Activated naive CD8-positive, alpha-beta T cell treated with anti-CD3 and anti-CD28 coated beads, Interleukin-2, amount 50 U/mL, for 24 hours (primary cell): Measurements from ENCODE around the gene PRUNE2.

Experiments
- ATAC-seq: fragments of 150-1000 bp; cut with Tn5 transposase; one replicate; pipeline ENCODE4 v1.10.0; 2021
- DNase-seq: peaks from one replicate; pipeline ENCODE4 v3.0.0; 2021
- H3K27ac Mint-ChIP-seq: one replicate; pipeline ENCODE4 v1.8.0; 2021; ENCODE audit warnings: mild to moderate bottlenecking, mixed read lengths
- H3K27me3 Mint-ChIP-seq: one replicate; pipeline ENCODE4 v1.8.0; 2021; ENCODE audit warnings: mixed read lengths
- H3K36me3 Mint-ChIP-seq: one replicate; pipeline ENCODE4 v1.8.0; 2021; ENCODE audit warnings: low read depth, mixed read lengths
- H3K4me1 Mint-ChIP-seq: one replicate; pipeline ENCODE4 v1.8.0; 2021; ENCODE audit warnings: mixed read lengths
- H3K4me3 Mint-ChIP-seq: one replicate; pipeline ENCODE4 v1.8.0; 2021; ENCODE audit warnings: mild to moderate bottlenecking, moderate library complexity, mixed read lengths
- H3K9me3 Mint-ChIP-seq: one replicate; pipeline ENCODE4 v1.8.0; 2021; ENCODE audit warnings: mixed read lengths

PRUNE2 gene

GRCh38 chr9:76911971-76912370 lies 6.1 kb upstream of the PRUNE2 start:
- Mint-ChIP-seq H3K36me3 (no peaks in the 10 kb centered on the region), H3K4me3 (no peak overlapping the region), H3K27me3 (peaks cover 37% of the 10 kb centered on the region), H3K4me1 (no peaks in the 10 kb centered on the region), H3K27ac (no peak overlapping the region), H3K9me3 (no peaks in the 10 kb centered on the region)
- DNase-seq (no peak), ATAC-seq (no peak)

- DNase-seq, result no peak
- no peaks in the 10 kb centered on the region for H3K4me1 Mint-ChIP-seq
- H3K36me3 Mint-ChIP-seq, result no peaks in the 10 kb centered on the region
- ATAC-seq, result no peak
- H3K27ac Mint-ChIP-seq, result no peak overlapping the region
- H3K4me3 Mint-ChIP-seq, result no peak overlapping the region
- H3K27me3 Mint-ChIP-seq, result peaks cover 41% of the 10 kb centered on the region
- H3K9me3 Mint-ChIP-seq, result no peaks in the 10 kb centered on the region
These were observed 4.9 kb upstream of the PRUNE2 start for GRCh38 chr9:76910861-76911260.

GRCh38 chr9:76906647-76906975 lies 697 bp upstream of the PRUNE2 start:
- DNase-seq (no peak), ATAC-seq (no peak)
- H3K27me3 Mint-ChIP-seq, result peaks cover 51% of the 10 kb centered on the region
- no peaks in the 10 kb centered on the region for H3K4me1 Mint-ChIP-seq
- H3K36me3 Mint-ChIP-seq, result no peaks in the 10 kb centered on the region
- H3K9me3 Mint-ChIP-seq, result no peaks in the 10 kb centered on the region
- H3K27ac Mint-ChIP-seq, result no peak overlapping the region
- no peak overlapping the region for H3K4me3 Mint-ChIP-seq

GRCh38 chr9:76904661-76905457 lies 1.1 kb downstream of the PRUNE2 start:
- no peak for DNase-seq
- ATAC-seq, result no peak
- H3K9me3 Mint-ChIP-seq, result no peaks in the 10 kb centered on the region
- no peaks in the 10 kb centered on the region for H3K36me3 Mint-ChIP-seq
- H3K4me3 Mint-ChIP-seq, result no peak overlapping the region
- no peaks in the 10 kb centered on the region for H3K4me1 Mint-ChIP-seq
- no peak overlapping the region for H3K27ac Mint-ChIP-seq
- peaks cover 49% of the 10 kb centered on the region for H3K27me3 Mint-ChIP-seq

GRCh38 chr9:76902395-76902794 lies 3.5 kb downstream of the PRUNE2 start:
- Mint-ChIP-seq H3K9me3 (no peaks in the 10 kb centered on the region), H3K27me3 (peaks cover 39% of the 10 kb centered on the region), H3K27ac (no peak overlapping the region), H3K4me3 (no peak overlapping the region), H3K36me3 (no peaks in the 10 kb centered on the region), H3K4me1 (no peaks in the 10 kb centered on the region)
- DNase-seq, result no peak
- no peak for ATAC-seq

DNA sequence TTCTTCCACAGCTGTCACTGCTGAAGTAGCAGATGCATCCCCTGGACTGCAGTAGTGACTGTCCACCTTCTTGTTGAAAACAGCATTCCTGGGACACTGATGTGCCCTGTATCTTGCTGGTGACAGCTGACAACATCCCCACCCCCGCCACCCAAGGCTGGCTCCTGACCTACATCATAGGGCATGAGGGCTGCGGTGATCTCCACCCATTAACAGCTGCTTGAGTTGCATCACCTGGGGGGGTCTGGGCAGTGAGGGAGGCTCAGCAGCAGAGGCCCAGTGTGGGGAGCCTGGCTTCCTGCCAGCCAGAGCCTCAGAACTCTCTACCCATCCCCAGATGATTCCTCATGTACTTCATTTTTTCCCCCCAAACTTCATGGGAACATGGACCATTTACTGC lies 4.1 kb downstream of the PRUNE2 start:
- H3K4me3 Mint-ChIP-seq, result no peak overlapping the region
- no peaks in the 10 kb centered on the region for H3K36me3 Mint-ChIP-seq
- H3K9me3 Mint-ChIP-seq, result no peaks in the 10 kb centered on the region
- peaks cover 37% of the 10 kb centered on the region for H3K27me3 Mint-ChIP-seq
- no peak for DNase-seq
- H3K4me1 Mint-ChIP-seq, result no peaks in the 10 kb centered on the region
- no peak overlapping the region for H3K27ac Mint-ChIP-seq
- ATAC-seq, result no peak

DNA sequence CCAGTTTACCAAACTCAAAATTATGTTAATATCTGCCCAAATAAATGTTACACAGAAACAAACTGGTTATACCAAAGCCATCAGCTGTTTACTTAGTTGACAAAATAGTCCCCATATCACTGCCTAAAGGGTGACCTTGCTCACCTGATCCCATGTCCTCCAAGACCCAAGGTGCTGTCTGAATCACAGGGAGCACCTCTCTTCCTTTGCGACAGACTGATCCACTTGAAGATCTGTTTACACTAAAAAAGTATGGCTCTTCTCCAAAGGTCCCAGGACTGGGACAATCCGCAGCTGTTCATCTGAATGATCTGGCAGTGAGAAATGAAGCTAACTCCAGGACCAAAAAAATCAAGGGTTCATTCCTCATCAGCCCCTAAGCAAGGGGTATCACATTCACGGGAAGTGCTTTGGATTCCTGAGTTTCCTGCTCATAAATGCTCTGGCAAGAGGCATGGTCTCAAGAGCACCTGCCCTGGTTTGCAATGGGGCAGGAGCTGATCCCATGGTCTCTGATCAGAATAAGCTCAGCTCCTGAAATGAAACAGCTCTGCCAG lies 5.0 kb downstream of the PRUNE2 start:
- no peaks in the 10 kb centered on the region for H3K4me1 Mint-ChIP-seq
- DNase-seq, result no peak
- no peak for ATAC-seq
- H3K27ac Mint-ChIP-seq, result no peak overlapping the region
- H3K27me3 Mint-ChIP-seq, result peaks cover 35% of the 10 kb centered on the region
- H3K9me3 Mint-ChIP-seq, result no peaks in the 10 kb centered on the region
- no peak overlapping the region for H3K4me3 Mint-ChIP-seq
- no peaks in the 10 kb centered on the region for H3K36me3 Mint-ChIP-seq

DNA sequence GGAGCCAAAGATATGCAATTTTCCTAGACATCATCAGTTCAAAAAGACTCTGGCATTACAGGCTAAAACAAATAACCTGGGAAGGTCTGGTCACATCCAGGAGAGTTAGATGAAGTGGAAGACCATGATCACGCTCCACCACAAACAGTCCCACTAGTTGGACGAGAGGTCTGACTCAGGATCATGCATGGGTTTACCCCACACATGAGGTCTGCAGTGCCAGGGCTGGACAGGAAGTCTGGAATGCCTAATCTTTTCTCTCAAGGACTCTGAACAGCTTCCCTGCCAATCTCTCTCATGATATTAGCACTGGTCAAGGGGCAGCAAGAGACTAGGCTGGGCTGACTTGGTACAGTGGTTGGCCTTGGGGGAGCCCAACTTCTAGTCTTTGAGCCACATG lies 7.1 kb downstream of the PRUNE2 start:
- H3K9me3 Mint-ChIP-seq, result no peaks in the 10 kb centered on the region
- H3K36me3 Mint-ChIP-seq, result no peaks in the 10 kb centered on the region
- ATAC-seq (no peak), DNase-seq (no peak)
- H3K4me3 Mint-ChIP-seq, result no peak overlapping the region
- no peaks in the 10 kb centered on the region for H3K4me1 Mint-ChIP-seq
- H3K27ac Mint-ChIP-seq, result no peak overlapping the region
- H3K27me3 Mint-ChIP-seq, result peaks cover 19% of the 10 kb centered on the region

- Mint-ChIP-seq H3K4me3 (no peak overlapping the region), H3K27me3 (peaks cover 19% of the 10 kb centered on the region), H3K9me3 (no peaks in the 10 kb centered on the region), H3K27ac (no peak overlapping the region), H3K36me3 (no peaks in the 10 kb centered on the region), H3K4me1 (no peaks in the 10 kb centered on the region)
- DNase-seq, result no peak
- no peak for ATAC-seq
These were observed 7.9 kb downstream of the PRUNE2 start for GRCh38 chr9:76897804-76898525.

DNA sequence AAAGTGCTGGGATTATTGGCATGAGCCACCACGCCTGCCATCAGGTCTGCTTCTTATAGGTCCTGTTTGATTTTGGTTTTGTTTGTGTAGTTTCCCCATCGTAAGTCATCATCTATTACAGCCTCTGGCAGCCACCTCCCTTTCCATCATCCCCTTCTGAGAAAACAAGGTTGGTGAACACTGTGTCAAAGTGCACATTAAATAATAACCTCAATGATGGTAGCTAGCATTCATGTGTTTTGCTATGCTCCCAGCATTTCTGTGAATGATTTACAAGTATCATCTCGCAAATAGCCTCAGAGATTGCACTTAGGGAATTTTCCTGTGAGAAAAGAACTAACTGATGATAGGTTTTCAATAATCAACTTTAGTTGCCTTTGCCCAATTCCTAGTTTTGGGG lies 9.9 kb downstream of the PRUNE2 start:
- H3K9me3 Mint-ChIP-seq, result no peaks in the 10 kb centered on the region
- ATAC-seq (no peak), DNase-seq (no peak)
- no peak overlapping the region for H3K4me3 Mint-ChIP-seq
- no peak overlapping the region for H3K27ac Mint-ChIP-seq
- no peaks in the 10 kb centered on the region for H3K36me3 Mint-ChIP-seq
- no peaks in the 10 kb centered on the region for H3K4me1 Mint-ChIP-seq
- peaks cover 19% of the 10 kb centered on the region for H3K27me3 Mint-ChIP-seq

- H3K4me3 Mint-ChIP-seq, result no peak overlapping the region
- DNase-seq (no peak), ATAC-seq (no peak)
- peaks cover 16% of the 10 kb centered on the region for H3K27me3 Mint-ChIP-seq
- H3K4me1 Mint-ChIP-seq, result no peaks in the 10 kb centered on the region
- no peaks in the 10 kb centered on the region for H3K36me3 Mint-ChIP-seq
- H3K27ac Mint-ChIP-seq, result no peak overlapping the region
- H3K9me3 Mint-ChIP-seq, result no peaks in the 10 kb centered on the region
These were observed 10.7 kb downstream of the PRUNE2 start for GRCh38 chr9:76895186-76895585.

GRCh38 chr9:76894198-76894597 lies 11.7 kb downstream of the PRUNE2 start:
- DNase-seq, result no peak
- Mint-ChIP-seq H3K36me3 (no peaks in the 10 kb centered on the region), H3K27me3 (peaks cover 13% of the 10 kb centered on the region), H3K9me3 (no peaks in the 10 kb centered on the region), H3K4me3 (no peak overlapping the region), H3K27ac (no peak overlapping the region), H3K4me1 (no peaks in the 10 kb centered on the region)
- no peak for ATAC-seq

DNA sequence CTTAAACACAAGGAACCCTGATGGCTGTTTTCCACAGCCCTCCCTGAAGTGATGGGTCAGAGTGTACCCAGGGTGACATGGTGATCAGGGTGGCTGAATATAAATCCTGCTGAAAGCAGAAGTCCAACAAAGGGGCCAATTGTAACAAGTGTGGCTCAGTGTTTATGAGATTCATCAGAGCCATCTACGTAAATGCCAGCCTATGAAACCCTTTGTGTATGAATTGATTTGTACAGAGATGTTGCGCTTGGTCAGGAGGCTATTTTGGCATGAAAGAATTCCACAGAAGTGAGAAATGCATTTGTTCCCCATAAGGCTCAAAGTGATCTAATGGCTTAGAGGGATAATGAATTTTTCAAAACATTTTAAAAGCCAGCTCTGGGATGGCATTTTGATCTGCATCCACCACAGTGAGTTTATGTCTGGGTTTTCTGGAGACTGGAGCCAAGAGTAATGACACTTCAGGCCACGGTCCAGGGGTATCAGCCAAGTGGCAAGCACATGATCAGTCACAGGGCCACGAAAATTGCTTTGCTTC lies 12.4 kb downstream of the PRUNE2 start:
- H3K27me3 Mint-ChIP-seq, result peaks cover 11% of the 10 kb centered on the region
- no peaks in the 10 kb centered on the region for H3K36me3 Mint-ChIP-seq
- H3K9me3 Mint-ChIP-seq, result no peaks in the 10 kb centered on the region
- H3K4me1 Mint-ChIP-seq, result no peaks in the 10 kb centered on the region
- DNase-seq (no peak), ATAC-seq (no peak)
- H3K4me3 Mint-ChIP-seq, result no peak overlapping the region
- no peak overlapping the region for H3K27ac Mint-ChIP-seq

DNA sequence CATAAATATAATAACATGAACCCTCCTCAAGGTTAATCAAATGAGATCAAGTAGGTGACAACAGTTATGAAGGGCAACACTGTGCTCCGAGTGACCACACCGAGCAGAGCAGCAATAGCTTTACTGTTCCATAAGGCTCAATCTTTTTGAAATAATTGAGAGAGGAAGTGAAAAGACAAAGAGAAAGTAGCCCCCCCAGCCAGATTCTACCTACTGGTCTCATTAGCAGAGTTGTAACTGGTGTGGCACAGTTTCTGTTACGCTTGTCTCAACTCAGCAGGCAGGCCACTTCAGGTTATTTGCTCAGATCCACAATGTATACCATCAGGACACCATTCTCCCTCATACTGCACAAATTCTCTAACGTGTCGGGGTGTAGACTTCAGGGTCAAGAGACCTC lies 14.0 kb downstream of the PRUNE2 start:
- H3K27ac Mint-ChIP-seq, result no peak overlapping the region
- DNase-seq, result no peak
- no peaks in the 10 kb centered on the region for H3K36me3 Mint-ChIP-seq
- peaks cover 9% of the 10 kb centered on the region for H3K27me3 Mint-ChIP-seq
- H3K9me3 Mint-ChIP-seq, result no peaks in the 10 kb centered on the region
- no peaks in the 10 kb centered on the region for H3K4me1 Mint-ChIP-seq
- no peak overlapping the region for H3K4me3 Mint-ChIP-seq
- no peak for ATAC-seq

DNA sequence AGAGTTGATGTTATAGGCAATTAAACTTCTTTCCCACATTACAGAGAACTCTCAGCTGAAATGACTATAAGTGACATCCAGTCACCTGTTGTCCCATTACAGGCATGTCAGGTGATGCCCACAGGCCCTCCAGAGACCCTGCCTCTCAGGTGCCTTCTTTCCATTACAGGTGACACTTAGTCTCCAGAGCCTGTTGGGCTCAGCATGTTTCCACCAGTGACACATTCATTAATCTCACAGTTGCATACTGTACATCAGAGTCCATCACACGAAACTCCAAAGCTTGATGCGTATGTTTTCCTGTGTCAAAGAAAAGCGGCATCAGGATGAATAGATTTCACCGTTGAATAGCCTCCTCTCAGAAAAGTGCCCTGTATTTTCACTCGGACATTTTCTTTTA lies 14.6 kb downstream of the PRUNE2 start:
- Mint-ChIP-seq H3K4me3 (no peak overlapping the region), H3K4me1 (no peaks in the 10 kb centered on the region), H3K27me3 (peaks cover 5% of the 10 kb centered on the region), H3K27ac (no peak overlapping the region), H3K9me3 (no peaks in the 10 kb centered on the region), H3K36me3 (no peaks in the 10 kb centered on the region)
- DNase-seq, result no peak
- ATAC-seq, result no peak
